Right lobe of liver (tissue), 4 donors: Measurements from ENCODE around the gene WHRN.

Source experiments
- CTCF ChIP-seq, 4 donors: fragments of 200-600 bp in 3 of 4; fragments of 450-650 bp in 1 of 4; IDR thresholded peaks; one replicate each; pipeline versions ENCODE4 v1.5.1 to v1.8.0; 2016 to 2022; ENCODE audit warnings: antibody characterized with exemption in 4 of 4, mild to moderate bottlenecking in 2 of 4
- POLR2A ChIP-seq: fragments of 450-650 bp; IDR thresholded peaks from one replicate; pipeline ENCODE4 v1.6.1; 2017; ENCODE audit warnings: antibody characterized with exemption, mild to moderate bottlenecking
- donor health status: DM: no; HTN: no; CAD: no.
- donor health status: DM: no; HTN: no; CAD: no.
- donor health status: DM: no; HTN: yes; CAD: no.

- no peak for TF ChIP-seq CTCF (IDR thresholded peaks at IDR 0.05)
- TF ChIP-seq POLR2A: no peak
Observed at GRCh38 chr9:114413861-114414301, 91.4 kb downstream of the WHRN start.
